HG03066 (cell line): ENCODE data around the gene PSMB5.
"Not testable (repeated sequence)": the region's sequence is repeated elsewhere in the genome, so short reads cannot be mapped to it uniquely, and the experiment has no call there.

ENCODE experiments used
- ATAC-seq: cut with Tn5 transposase; IDR thresholded peaks from one replicate; pipeline ENCODE4 v1.9.1; 2021; ENCODE audit warnings: low read depth; ENCODE audit not compliant: unreplicated experiment

The PSMB5 gene

DNA sequence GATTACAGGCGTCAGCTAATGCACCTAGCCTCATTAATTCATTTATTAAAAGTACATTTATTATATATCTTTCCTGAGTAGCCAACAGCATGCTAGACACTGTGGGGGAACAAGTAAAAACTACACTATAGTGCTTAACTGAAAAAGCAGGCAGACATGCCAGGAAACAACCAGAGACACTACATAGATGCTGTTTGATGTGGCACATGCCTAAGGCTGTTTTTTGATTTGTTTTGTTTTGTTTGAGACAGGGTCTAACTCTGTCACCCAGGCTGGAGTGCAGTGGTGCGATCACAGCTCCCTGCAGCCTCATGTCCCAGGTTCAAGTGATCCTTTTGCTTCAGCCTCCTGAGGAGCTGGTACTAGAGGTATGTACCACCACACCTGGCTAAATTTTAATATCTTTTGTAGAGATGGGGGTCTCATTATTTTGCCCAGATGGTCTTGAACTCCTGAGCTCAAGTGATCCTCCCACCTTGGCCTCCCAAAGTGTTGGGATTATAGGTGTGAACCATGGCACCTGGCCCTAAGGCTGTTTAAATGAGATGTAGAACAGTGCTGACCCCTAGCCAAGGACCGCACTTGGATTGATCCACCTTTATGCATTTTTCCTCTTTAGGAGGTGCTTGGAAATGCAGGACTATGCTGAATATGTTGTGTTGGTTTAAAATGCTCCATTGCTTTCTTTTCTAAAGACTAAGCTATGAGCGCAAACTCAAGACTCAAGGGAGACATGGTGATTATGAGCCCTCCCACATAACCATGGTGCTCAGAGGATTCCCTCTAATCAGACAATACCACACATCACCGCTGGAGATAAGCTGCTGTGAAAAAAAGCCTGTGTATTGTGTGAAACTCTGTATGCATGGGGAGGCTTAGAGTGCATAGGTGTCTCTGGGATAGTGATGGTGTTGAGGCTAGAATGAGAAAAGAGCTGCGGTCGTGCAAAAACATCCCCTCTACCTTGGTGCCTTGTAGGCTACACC is 14.3 kb downstream of the PSMB5 start:
- ATAC-seq: no peak

DNA sequence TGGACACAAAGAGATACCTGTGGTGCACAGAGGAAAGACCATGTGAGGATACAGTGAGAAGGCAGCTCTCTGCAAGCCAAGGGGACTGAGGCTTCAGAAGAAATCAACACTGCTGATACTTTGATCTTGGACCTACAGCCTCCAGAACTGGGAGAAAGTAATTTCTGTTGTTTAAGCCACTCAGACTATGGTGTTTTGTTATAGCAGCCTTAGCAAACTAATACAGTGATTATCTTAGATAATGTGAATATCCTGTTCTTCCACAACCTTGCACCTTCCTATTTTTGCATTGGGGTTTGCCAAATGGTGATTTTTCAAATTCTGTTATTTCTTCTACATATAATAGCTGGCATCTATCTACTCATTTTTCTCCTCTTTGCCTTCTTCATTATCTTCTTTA is 16.6 kb downstream of the PSMB5 start:
- no peak for ATAC-seq

DNA sequence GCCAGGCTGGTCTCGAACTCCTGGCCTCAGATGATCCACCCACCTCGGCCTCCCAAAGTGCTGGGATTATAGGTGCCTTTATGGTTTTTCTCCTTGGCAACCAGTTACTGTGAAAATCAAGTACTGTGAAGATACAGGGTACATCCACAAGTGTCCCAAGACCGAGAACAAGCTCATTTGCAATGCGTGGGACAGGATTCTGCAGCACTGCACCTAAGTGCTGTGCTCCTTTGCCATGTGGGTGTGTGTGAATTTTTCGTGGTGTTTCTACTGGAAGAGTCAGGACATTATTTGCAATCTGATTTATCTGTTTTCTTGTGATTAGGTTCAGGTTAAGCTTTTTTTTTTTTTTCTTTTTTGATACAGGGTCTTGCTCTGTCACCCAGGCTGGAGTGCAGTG is 17.6 kb downstream of the PSMB5 start:
- ATAC-seq: no peak

- no peak for ATAC-seq
Observed at GRCh38 chr14:23015618-23016017, 19.1 kb downstream of the PSMB5 start.

DNA sequence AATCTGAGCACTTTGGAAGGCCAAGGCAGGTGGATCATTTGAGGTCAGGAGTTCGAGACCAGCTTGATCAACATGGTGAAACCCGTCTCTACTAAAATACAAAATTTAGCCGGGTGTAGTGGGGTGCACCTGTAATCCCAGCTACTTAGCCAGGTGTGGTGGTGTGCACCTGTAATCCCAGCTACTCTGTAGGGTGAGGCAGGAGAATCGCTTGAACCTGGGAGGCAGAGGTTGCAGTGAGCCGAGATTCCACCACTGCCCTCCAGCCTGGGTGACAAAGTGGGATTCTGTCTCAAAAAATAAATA is 21.0 kb downstream of the PSMB5 start:
- ATAC-seq: not testable (repeated sequence)

GRCh38 chr14:23013054-23013748 is 21.5 kb downstream of the PSMB5 start:
- ATAC-seq: no peak

- ATAC-seq: no peak
Observed at GRCh38 chr14:23009939-23010726, 24.6 kb downstream of the PSMB5 start, which contains the start of gene C14orf93. TSS of gene C14orf93 (minus strand) at chr14:23010143. CDS start at chr14:22999023, 11,120 bp downstream.

DNA sequence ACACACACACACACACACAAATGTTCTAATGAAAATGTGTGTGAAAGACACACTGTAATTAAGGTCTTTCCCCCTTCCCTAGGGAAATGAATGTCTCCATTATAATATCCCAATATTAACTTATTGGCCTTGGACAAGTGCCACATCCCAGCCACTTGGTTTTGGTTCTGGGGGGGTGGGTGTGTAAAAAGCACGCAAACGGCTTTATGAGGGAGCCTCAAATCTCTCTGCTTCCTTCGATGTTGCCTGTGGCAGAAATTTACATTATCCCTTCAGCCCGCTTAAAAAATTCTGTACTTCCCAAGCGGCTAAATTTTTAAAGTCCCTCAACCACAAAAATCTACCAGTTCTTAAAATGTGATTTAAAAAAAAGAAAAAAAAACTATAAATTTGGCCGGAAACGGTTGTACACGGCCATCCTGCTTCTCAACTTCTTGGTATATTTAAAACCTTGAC is 25.2 kb downstream of the PSMB5 start:
- no peak for ATAC-seq

DNA sequence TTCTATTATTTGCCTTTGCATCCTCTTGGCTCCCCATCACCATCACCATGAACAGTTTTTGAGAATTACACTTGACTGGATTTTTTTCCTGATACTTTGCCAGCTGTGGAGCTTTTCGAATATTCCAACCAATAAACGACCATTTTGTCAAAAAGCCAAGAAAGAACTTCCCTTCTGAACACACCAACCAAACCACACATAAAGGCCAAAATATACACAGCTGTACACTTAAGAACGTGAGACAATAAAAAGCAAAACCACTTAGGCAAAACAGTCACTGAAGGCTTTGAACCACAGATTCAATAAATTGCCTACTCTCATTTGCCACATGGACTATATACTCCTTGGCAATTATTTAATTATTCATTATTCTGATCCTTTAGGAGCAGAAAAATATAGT is 25.9 kb downstream of the PSMB5 start:
- ATAC-seq: no peak

DNA sequence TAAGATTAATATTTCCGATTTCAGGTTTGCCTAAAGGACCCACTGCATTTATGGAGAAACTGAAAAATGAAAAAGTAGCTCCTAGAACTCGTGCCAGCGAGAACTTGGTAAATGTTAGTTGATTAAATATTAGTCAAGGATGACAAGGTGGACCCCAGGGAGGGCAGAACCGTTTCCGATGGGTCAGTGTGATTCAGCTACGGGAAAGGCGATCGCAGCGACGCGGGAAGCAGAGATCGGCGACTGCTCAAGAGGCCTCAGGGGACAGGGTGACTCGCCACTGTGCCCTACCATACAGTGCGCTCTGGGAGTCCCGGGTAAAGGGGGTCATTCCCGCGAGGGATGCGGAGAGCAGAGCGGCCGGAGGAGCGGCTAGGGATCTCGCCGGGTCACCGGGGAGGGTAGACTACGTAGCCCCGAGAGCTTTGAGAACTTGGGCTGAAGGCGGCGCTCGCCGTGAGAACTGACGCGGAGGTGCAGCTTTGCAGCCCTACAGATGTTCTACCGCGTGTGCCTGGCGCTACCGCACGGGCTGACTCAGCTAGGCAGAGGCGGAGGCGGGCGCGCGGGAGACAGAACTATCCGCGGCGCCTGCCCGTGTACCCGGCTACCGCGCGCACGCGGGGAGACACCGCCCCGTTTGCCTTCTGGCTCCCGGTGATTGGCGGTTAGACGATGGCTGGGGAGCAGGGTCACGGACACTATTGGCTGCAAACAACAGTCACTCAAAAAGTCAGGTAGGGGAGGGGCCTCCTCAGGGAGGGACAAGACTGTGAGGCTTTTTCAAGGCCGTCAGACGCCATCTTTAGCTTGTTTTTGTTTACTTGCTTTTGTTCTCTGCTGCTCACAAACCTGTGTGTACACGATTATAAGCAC is 27.9 kb downstream of the PSMB5 start:
- peak; percentile 98 for ATAC-seq

- no peak for ATAC-seq
Observed at GRCh38 chr14:23006188-23006534, 28.5 kb downstream of the PSMB5 start.

DNA sequence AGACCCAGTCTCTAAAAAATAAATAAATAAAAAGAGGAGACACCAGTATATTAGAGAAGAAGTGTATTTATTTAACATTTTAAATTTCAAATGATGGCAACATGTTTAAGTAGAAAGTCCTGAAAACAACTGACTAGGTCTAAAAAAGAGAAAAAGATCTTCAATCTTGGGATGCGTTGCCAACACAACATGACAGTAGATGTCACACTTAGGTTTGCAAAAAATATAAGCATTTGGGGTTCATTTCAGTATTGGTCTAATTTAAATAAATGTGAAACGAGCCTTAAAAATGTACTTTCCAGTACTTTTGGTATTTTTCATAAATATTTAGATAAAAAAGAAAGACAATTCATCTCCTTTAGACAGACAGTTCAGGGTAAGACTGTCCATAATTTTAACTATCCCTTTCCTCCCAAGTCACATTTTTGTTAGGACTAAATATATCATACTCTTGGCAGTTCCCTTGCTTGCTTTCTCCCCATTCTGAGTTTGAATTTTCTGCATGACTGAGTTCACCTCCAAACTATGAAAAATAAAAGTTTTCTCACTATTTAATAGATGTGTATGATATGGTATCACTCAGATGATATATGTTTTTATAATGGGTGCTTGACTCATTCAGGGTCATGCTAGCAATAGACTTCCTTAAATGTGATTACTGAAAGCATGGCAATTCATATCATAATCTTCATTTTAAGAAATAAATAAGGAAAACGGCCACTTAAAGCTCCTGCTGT is 29.1 kb downstream of the PSMB5 start:
- no peak for ATAC-seq

GRCh38 chr14:23004274-23004673 is 30.4 kb downstream of the PSMB5 start:
- ATAC-seq: not testable (repeated sequence)

- no peak for ATAC-seq
Observed at GRCh38 chr14:23002592-23002991, 32.1 kb downstream of the PSMB5 start.

GRCh38 chr14:23000860-23001259 is 33.8 kb downstream of the PSMB5 start:
- ATAC-seq: no peak

DNA sequence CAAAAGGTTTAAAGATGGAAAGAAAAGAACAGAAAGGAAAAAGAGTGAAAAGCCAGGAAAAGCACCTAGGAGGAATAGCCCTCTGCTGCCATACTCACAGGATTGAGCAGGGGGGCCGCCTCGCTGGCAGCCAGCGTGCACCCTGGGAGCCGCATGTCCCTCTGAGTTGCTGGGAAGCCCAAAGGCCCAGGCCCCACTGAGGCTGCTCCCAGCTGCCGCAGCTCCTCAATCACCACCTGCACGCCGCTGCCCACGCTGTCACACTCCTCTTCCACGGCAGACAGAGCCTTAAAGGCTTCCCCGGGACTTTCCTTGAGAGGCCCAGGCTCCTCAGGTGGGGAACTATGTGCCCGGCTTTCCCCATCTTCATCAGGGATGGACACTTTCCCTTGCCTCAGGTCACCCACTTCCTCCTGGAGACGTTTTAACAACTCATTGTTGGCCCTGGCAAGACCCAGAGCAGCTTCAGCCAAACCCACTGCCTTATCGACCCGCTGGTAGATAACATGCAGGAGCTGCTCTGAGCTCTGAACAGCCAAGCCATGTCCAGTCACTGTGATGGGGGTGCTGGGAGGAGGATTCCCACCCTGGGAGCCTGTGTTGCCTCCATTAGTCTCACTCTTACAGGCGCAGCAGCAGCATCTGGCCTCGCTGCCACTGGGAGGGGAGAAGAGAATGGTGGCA is 36.2 kb downstream of the PSMB5 start:
- ATAC-seq: no peak

DNA sequence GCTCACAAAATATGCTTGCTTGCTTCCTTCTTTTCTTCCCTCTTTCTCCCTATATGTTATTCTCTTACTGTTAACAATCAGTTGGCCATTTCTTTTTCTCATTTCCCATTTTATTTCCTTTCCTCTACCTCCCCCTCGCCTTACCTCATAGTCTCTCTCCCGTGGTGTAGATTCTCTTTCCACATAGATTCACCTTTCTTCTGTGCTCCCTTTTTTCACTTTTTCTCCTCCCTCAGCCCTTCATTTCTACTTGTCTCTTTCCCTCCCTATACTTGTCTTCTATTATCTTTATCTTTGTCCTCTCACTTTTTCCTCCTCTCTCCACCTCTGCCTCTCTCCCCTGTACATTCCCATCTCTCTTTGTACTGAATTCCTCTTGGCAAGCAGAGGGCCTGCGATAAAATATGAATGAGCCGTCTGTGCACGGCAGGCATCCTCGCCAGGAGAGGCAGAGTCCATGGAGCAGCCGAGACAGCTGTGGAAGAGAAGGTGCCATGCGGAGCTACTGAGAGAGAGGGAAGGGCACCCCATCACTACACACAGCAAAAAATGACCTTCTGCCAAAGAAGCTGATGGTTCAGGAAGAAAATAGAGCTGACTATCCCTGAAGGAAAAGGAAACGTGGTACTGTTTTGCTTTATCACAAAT is 36.9 kb downstream of the PSMB5 start:
- ATAC-seq: no peak
